ENCODE data around the gene TMEM190.

DNA sequence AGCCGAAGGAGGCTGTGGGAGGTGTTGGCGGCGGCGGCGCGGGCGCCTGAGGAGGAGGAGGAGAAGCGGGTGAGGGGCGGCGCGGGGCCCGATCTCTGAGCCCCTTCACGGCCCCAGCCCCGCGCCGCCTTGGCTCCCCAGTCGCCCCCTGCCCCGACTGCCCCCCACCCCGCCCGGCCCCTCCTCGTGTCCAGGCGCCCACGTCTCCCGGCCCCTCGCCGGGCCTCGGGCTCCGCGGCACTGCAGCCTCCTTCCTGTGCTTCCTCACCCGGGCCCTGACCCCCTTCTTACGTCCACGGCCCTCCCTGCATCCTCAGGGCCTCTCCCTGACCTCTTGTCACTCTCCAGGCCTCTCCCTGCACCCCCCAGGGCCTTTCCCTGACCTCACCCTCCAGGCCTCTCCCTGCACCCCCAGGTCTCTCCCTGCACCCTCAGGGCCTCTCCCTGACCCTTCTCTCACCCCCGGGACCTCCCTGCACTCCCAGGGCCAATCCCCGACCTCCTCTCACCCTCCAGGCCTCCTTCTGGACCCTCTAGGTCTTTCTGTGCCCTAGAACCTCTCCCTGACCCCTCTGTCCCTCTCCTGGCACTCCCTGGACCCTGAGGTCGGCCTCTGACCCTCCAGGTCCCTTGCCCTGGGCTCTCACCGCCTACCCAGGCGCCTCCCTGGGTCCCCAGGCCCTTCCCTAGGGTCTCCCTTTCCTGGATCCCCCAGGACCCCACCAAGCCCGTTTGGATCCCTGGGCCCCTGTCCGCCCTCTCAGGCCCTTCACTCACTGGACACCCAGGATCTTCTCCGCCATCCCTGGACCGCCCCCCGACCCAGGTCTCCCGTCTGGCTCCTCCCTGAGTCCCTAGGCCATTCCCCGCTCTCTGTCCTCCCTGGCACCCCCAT lies 36.5 kb upstream of the TMEM190 start:
- TF ChIP-seq, protein P1, sequence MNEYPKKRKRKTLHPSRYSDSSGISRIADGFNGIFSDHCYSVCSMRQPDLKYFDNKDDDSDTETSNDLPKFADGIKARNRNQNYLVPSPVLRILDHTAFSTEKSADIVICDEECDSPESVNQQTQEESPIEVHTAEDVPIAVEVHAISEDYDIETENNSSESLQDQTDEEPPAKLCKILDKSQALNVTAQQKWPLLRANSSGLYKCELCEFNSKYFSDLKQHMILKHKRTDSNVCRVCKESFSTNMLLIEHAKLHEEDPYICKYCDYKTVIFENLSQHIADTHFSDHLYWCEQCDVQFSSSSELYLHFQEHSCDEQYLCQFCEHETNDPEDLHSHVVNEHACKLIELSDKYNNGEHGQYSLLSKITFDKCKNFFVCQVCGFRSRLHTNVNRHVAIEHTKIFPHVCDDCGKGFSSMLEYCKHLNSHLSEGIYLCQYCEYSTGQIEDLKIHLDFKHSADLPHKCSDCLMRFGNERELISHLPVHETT (CRISPR knock-in tag; conservative IDR thresholded peaks at IDR 0.05 in 1 of 2, IDR thresholded peaks at IDR 0.05 in 1 of 2): no peak
- TF ChIP-seq POLR2A (conservative IDR thresholded peaks at IDR 0.05) (peak; percentile 77), GTF2A2 (tag; IDR thresholded peaks at IDR 0.05) (no peak)
- TF ChIP-seq, protein P2, sequence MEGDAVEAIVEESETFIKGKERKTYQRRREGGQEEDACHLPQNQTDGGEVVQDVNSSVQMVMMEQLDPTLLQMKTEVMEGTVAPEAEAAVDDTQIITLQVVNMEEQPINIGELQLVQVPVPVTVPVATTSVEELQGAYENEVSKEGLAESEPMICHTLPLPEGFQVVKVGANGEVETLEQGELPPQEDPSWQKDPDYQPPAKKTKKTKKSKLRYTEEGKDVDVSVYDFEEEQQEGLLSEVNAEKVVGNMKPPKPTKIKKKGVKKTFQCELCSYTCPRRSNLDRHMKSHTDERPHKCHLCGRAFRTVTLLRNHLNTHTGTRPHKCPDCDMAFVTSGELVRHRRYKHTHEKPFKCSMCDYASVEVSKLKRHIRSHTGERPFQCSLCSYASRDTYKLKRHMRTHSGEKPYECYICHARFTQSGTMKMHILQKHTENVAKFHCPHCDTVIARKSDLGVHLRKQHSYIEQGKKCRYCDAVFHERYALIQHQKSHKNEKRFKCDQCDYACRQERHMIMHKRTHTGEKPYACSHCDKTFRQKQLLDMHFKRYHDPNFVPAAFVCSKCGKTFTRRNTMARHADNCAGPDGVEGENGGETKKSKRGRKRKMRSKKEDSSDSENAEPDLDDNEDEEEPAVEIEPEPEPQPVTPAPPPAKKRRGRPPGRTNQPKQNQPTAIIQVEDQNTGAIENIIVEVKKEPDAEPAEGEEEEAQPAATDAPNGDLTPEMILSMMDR (IDR thresholded peaks at IDR 0.05 in 2 of 3, conservative IDR thresholded peaks at IDR 0.05 in 1 of 3; ENCODE audit: insufficient read depth in 2 of 3, low read depth in 1 of 3, low read length in 3 of 3): no peak

Data from K562 (cell line).